Type B pancreatic cell (in vitro differentiated cells): ENCODE measurements around the gene CKS1B. TPM values are rescaled to one million over a fixed set of nuclear protein-coding genes. Genes with fewer than 3 reads are reported as not detected.
"Not testable (repeated sequence)": the region's sequence is repeated elsewhere in the genome, so short reads cannot be mapped to it uniquely, and the experiment has no call there.

Experiments used
- DNase-seq: peaks from one replicate; pipeline ENCODE4 v3.0.0; 2021; ENCODE audit warnings: mixed read lengths; ENCODE audit not compliant: unreplicated experiment; ENCODE audit errors: extremely low spot score
- H3K27ac Mint-ChIP-seq: 2 replicates; pipeline ENCODE4 v1.8.0; 2021; ENCODE audit warnings: mild to moderate bottlenecking, mixed read lengths
- H3K27me3 Mint-ChIP-seq: 2 replicates; pipeline ENCODE4 v1.8.0; 2021; ENCODE audit warnings: mixed read lengths
- H3K36me3 Mint-ChIP-seq: 2 replicates; pipeline ENCODE4 v1.8.0; 2021; ENCODE audit warnings: mixed read lengths
- H3K4me1 Mint-ChIP-seq: one replicate; pipeline ENCODE4 v1.8.0; 2021; ENCODE audit warnings: mixed read lengths; ENCODE audit not compliant: unreplicated experiment
- H3K4me3 Mint-ChIP-seq: 2 replicates; pipeline ENCODE4 v1.8.0; 2021; ENCODE audit warnings: mild to moderate bottlenecking, mixed read lengths
- H3K9me3 Mint-ChIP-seq: 2 replicates; pipeline ENCODE4 v1.8.0; 2021; ENCODE audit warnings: mixed read lengths
- CTCF ChIP-seq: fragments of 200-600 bp; sonication (generic); conservative IDR thresholded peaks from 2 replicates; pipeline ENCODE4 v1.5.0; 2021; ENCODE audit warnings: antibody characterized with exemption, mild to moderate bottlenecking
- total RNA-seq: library from RNA; stranded (reverse); gene quantifications from 2 replicates; pipeline ENCODE4 v1.2.1, GENCODE V29; 2021; ENCODE audit warnings: low replicate concordance

Gene CKS1B
- total RNA-seq, 1 donor from 2014 or later, result 119 TPM

DNA sequence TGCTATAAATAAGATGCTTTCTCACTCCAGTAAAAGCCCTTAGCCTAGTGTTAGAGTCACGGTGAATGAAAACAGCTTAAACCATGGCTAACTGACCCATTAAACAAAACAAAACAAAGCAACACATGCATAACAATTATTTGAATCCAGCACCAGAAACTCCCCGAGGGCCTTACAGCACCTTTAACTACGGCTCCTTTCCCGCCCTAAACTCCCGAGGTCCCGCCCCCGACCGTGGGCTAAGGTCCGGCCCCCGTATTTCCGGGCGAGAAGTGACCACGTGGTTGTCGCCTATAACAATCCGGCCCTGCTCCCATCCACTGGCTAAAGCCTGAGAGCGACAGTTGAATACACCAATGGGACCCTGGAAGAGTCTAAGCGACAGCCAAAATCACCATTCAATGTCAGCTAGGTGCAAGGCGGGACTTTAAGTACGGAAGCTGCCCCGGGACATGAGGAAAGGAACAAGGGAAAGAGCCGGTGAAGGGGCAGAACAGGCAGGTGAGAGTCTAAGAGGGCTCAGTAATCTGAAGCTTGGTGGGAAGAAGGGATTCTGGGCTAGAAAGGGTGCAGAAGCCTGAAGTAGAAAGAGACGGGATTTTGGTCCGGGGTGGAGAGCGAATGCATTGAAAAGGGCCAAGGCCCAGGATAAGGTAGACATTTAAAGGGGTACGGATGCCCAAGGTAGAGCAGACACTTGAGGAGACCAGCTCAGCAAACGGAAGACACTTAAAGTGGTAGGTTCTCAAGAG is 8.6 kb downstream of the CKS1B start, which contains the start of gene FLAD1:
TSS of gene FLAD1 (plus strand) at position 448 of the 752 bp plus-strand sequence. CDS start 351 bp downstream, outside the sequence.
- no peak within 1 kb of the TSS for H3K27ac Mint-ChIP-seq
- TF ChIP-seq CTCF, result no peak
- no peak within 1 kb of the TSS for H3K4me3 Mint-ChIP-seq
- H3K36me3 Mint-ChIP-seq, result peaks cover 4% of the 10 kb centered on the region
- H3K9me3 Mint-ChIP-seq, result no peaks in the 10 kb centered on the region
- DNase-seq, result peak; percentile 94
- no peaks in the 10 kb centered on the region for H3K27me3 Mint-ChIP-seq
- H3K4me1 Mint-ChIP-seq, result no peaks in the 10 kb centered on the region

GRCh38 chr1:154983776-154984466 is 9.4 kb downstream of the CKS1B start:
- no peaks in the 10 kb centered on the region for H3K9me3 Mint-ChIP-seq
- DNase-seq, result no peak
- H3K4me3 Mint-ChIP-seq, result no peak overlapping the region
- peaks cover under 1% of the 10 kb centered on the region for H3K4me1 Mint-ChIP-seq
- no peaks in the 10 kb centered on the region for H3K27me3 Mint-ChIP-seq
- H3K27ac Mint-ChIP-seq, result no peak overlapping the region
- TF ChIP-seq CTCF, result no peak
- H3K36me3 Mint-ChIP-seq, result peaks cover 5% of the 10 kb centered on the region

DNA sequence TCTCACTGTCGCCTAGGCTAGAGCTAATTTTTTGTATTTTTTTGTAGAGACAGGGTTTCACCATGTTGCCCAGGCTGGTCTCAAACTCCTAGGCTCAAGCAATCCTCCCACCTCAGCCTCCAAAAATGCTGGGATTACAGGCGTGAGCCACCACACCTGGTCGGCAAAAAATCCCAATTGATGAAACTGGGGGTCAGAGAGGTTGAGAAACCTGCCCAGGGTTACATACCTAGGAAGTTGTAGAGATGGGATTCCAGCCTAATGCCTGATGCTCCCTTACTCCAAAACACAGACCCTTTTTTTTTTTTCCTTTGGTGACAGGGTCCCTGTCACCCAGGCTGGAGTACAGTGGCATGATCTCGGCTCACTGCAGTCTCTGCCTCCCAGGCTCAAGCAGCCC is 12.3 kb downstream of the CKS1B start:
- not testable (repeated sequence) for DNase-seq, H3K27me3 Mint-ChIP-seq, H3K27ac Mint-ChIP-seq, H3K4me1 Mint-ChIP-seq, H3K9me3 Mint-ChIP-seq, H3K4me3 Mint-ChIP-seq, H3K36me3 Mint-ChIP-seq

- Mint-ChIP-seq H3K4me3 (no peak overlapping the region), H3K9me3 (no peaks in the 10 kb centered on the region), H3K4me1 (peaks cover 4% of the 10 kb centered on the region), H3K36me3 (peaks cover 4% of the 10 kb centered on the region), H3K27ac (no peak overlapping the region), H3K27me3 (no peaks in the 10 kb centered on the region)
- no peak for DNase-seq
- no peak for TF ChIP-seq CTCF
Measured at GRCh38 chr1:154987326-154987725, 12.8 kb downstream of the CKS1B start.

- DNase-seq, result no peak
- Mint-ChIP-seq H3K27ac (no peak overlapping the region), H3K4me1 (peaks cover 4% of the 10 kb centered on the region), H3K9me3 (no peaks in the 10 kb centered on the region), H3K36me3 (peaks cover 4% of the 10 kb centered on the region), H3K4me3 (no peak overlapping the region), H3K27me3 (no peaks in the 10 kb centered on the region)
- TF ChIP-seq CTCF, result no peak
Measured at GRCh38 chr1:154988058-154988954, 13.8 kb downstream of the CKS1B start.
